ENCODE results near the gene EDNRA.

The EDNRA gene

GRCh38 chr4:147494301-147494700, 13.4 kb downstream of the EDNRA start:
- Histone ChIP-seq H3K36me3 (ENCODE audit: insufficient read depth) (no peaks in the 10 kb centered on the region), H4K20me1 (ENCODE audit: insufficient read depth) (no peaks in the 10 kb centered on the region), H3K4me2 (no peak overlapping the region), H3K4me1 (ENCODE audit: low read depth, poor library complexity, severe bottlenecking) (no peaks in the 10 kb centered on the region), H3K27me3 (ENCODE audit: insufficient read depth, low read depth) (no peaks in the 10 kb centered on the region), H3K79me2 (ENCODE audit: insufficient read depth, low read depth) (no peaks in the 10 kb centered on the region), H2AFZ (ENCODE audit: low read depth) (no peak overlapping the region), H3K4me3 (IDR thresholded peaks at IDR 0.05; ENCODE audit: insufficient read depth, low read depth, low read length) (no peak overlapping the region), H3K9ac (no peak overlapping the region), H3K27ac (no peak overlapping the region)
- TF ChIP-seq CTCF (conservative IDR thresholded peaks at IDR 0.05; ENCODE audit: low read depth, low read length): no peak

GRCh38 chr4:147496500-147496899, 15.6 kb downstream of the EDNRA start:
- no peak for TF ChIP-seq CTCF (conservative IDR thresholded peaks at IDR 0.05; ENCODE audit: low read depth, low read length)
- Histone ChIP-seq H4K20me1 (ENCODE audit: insufficient read depth) (no peaks in the 10 kb centered on the region), H3K27me3 (ENCODE audit: insufficient read depth, low read depth) (no peaks in the 10 kb centered on the region), H3K9ac (no peak overlapping the region), H3K36me3 (ENCODE audit: insufficient read depth) (no peaks in the 10 kb centered on the region), H3K4me3 (IDR thresholded peaks at IDR 0.05; ENCODE audit: insufficient read depth, low read depth, low read length) (no peak overlapping the region), H2AFZ (ENCODE audit: low read depth) (no peak overlapping the region), H3K27ac (no peak overlapping the region), H3K4me2 (no peak overlapping the region), H3K79me2 (ENCODE audit: insufficient read depth, low read depth) (no peaks in the 10 kb centered on the region), H3K4me1 (ENCODE audit: low read depth, poor library complexity, severe bottlenecking) (no peaks in the 10 kb centered on the region)

GRCh38 chr4:147498031-147498660, 17.2 kb downstream of the EDNRA start:
- Histone ChIP-seq H3K79me2 (ENCODE audit: insufficient read depth, low read depth) (no peaks in the 10 kb centered on the region), H3K27me3 (ENCODE audit: insufficient read depth, low read depth) (no peaks in the 10 kb centered on the region), H3K36me3 (ENCODE audit: insufficient read depth) (no peaks in the 10 kb centered on the region), H3K4me1 (ENCODE audit: low read depth, poor library complexity, severe bottlenecking) (no peaks in the 10 kb centered on the region), H2AFZ (ENCODE audit: low read depth) (no peak overlapping the region), H3K27ac (no peak overlapping the region), H4K20me1 (ENCODE audit: insufficient read depth) (no peaks in the 10 kb centered on the region), H3K9ac (no peak overlapping the region), H3K4me3 (IDR thresholded peaks at IDR 0.05; ENCODE audit: insufficient read depth, low read depth, low read length) (no peak overlapping the region), H3K4me2 (no peak overlapping the region)
- no peak for TF ChIP-seq CTCF (conservative IDR thresholded peaks at IDR 0.05; ENCODE audit: low read depth, low read length)

GRCh38 chr4:147508346-147508745, 27.4 kb downstream of the EDNRA start:
- H3K27me3 ChIP-seq (ENCODE audit: insufficient read depth, low read depth): no peaks in the 10 kb centered on the region
- no peak overlapping the region for H2AFZ ChIP-seq (ENCODE audit: low read depth)
- no peaks in the 10 kb centered on the region for H4K20me1 ChIP-seq (ENCODE audit: insufficient read depth)
- H3K4me3 ChIP-seq (IDR thresholded peaks at IDR 0.05; ENCODE audit: insufficient read depth, low read depth, low read length): no peak overlapping the region
- H3K36me3 ChIP-seq (ENCODE audit: insufficient read depth): no peaks in the 10 kb centered on the region
- no peaks in the 10 kb centered on the region for H3K79me2 ChIP-seq (ENCODE audit: insufficient read depth, low read depth)
- no peak overlapping the region for H3K27ac ChIP-seq
- no peak overlapping the region for H3K4me2 ChIP-seq
- H3K4me1 ChIP-seq (ENCODE audit: low read depth, poor library complexity, severe bottlenecking): no peaks in the 10 kb centered on the region
- no peak overlapping the region for H3K9ac ChIP-seq
- TF ChIP-seq CTCF (conservative IDR thresholded peaks at IDR 0.05; ENCODE audit: low read depth, low read length): no peak

All from KMS-11 (cell line).